ENCODE results near the gene FSTL4. TPM values are rescaled to one million over a fixed set of nuclear protein-coding genes. Genes with fewer than 3 reads are reported as not detected.

The FSTL4 gene
- total and polyA plus RNA-seq, 4 donors = 0.02 to 0.18 TPM; not detected in 2

DNA sequence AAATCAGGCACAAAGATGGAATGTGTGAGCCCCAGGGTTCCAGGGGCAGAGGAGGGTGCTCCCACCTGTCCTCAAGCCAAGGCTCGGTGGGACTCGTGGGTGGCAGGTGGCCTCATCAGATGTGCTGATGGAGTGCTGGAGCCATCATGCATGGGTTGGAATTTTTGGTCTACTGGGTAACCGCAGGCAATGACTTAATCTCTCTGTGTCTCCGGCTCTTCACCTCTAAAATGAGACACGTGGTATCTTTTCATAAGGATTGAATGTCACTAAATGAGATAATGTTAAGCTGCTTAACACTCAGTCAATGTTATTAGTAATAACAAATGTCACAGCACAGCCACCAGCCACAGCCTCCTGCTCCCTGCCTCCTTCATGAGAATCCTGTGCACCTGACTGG is 315.0 kb downstream of the FSTL4 start:
- Histone ChIP-seq H3K4me3 (ENCODE audit: low read depth in 1 of 3, low read length in 3 of 3) (no peak overlapping the region), H3K4me1 (ENCODE audit: control insufficient read depth in 4 of 4, insufficient read depth in 4 of 4, low read length in 3 of 4) (no peaks in the 10 kb centered on the region), H3K27ac (ENCODE audit: low read depth in 1 of 2, low read length in 2 of 2) (no peak overlapping the region), H3K27me3 (ENCODE audit: control insufficient read depth in 4 of 4, insufficient read depth in 4 of 4, low read length in 3 of 4) (no peaks in the 10 kb centered on the region), H3K9me3 (ENCODE audit: control insufficient read depth in 4 of 4, low read length in 3 of 4) (no peaks in the 10 kb centered on the region), H3K9ac (ENCODE audit: low read depth in 1 of 2, low read length in 2 of 2) (no peak overlapping the region), H3K36me3 (ENCODE audit: control insufficient read depth in 4 of 4, insufficient read depth in 3 of 4, low read depth in 1 of 4, low read length in 3 of 4) (no peaks in the 10 kb centered on the region)
- no peak for TF ChIP-seq JUND (IDR thresholded peaks at IDR 0.05)
- TF ChIP-seq GABPA (IDR thresholded peaks at IDR 0.05 in 1 of 2, conservative IDR thresholded peaks at IDR 0.05 in 1 of 2) = no peak
- TF ChIP-seq, protein P1, sequence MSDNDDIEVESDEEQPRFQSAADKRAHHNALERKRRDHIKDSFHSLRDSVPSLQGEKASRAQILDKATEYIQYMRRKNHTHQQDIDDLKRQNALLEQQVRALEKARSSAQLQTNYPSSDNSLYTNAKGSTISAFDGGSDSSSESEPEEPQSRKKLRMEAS (IDR thresholded peaks at IDR 0.05) = no peak
- no peak for TF ChIP-seq TAF1 (conservative IDR thresholded peaks at IDR 0.05)
- no peak for TF ChIP-seq RAD21 (IDR thresholded peaks at IDR 0.05)
- no peak for TF ChIP-seq NR2F2 (IDR thresholded peaks at IDR 0.05)
- no peak for TF ChIP-seq FOXA2 (IDR thresholded peaks at IDR 0.05)
- no peak for TF ChIP-seq FOXA1 (IDR thresholded peaks at IDR 0.05)
- no peak for TF ChIP-seq HNF4G (IDR thresholded peaks at IDR 0.05)
- TF ChIP-seq, protein P2, sequence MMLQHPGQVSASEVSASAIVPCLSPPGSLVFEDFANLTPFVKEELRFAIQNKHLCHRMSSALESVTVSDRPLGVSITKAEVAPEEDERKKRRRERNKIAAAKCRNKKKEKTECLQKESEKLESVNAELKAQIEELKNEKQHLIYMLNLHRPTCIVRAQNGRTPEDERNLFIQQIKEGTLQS (IDR thresholded peaks at IDR 0.05) = no peak
- no peak for TF ChIP-seq YY1 (IDR thresholded peaks at IDR 0.05)
- TF ChIP-seq, protein P3, sequence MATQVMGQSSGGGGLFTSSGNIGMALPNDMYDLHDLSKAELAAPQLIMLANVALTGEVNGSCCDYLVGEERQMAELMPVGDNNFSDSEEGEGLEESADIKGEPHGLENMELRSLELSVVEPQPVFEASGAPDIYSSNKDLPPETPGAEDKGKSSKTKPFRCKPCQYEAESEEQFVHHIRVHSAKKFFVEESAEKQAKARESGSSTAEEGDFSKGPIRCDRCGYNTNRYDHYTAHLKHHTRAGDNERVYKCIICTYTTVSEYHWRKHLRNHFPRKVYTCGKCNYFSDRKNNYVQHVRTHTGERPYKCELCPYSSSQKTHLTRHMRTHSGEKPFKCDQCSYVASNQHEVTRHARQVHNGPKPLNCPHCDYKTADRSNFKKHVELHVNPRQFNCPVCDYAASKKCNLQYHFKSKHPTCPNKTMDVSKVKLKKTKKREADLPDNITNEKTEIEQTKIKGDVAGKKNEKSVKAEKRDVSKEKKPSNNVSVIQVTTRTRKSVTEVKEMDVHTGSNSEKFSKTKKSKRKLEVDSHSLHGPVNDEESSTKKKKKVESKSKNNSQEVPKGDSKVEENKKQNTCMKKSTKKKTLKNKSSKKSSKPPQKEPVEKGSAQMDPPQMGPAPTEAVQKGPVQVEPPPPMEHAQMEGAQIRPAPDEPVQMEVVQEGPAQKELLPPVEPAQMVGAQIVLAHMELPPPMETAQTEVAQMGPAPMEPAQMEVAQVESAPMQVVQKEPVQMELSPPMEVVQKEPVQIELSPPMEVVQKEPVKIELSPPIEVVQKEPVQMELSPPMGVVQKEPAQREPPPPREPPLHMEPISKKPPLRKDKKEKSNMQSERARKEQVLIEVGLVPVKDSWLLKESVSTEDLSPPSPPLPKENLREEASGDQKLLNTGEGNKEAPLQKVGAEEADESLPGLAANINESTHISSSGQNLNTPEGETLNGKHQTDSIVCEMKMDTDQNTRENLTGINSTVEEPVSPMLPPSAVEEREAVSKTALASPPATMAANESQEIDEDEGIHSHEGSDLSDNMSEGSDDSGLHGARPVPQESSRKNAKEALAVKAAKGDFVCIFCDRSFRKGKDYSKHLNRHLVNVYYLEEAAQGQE (IDR thresholded peaks at IDR 0.05) = no peak
- TF ChIP-seq SP1 (IDR thresholded peaks at IDR 0.05) = no peak
- TF ChIP-seq, protein P4, sequence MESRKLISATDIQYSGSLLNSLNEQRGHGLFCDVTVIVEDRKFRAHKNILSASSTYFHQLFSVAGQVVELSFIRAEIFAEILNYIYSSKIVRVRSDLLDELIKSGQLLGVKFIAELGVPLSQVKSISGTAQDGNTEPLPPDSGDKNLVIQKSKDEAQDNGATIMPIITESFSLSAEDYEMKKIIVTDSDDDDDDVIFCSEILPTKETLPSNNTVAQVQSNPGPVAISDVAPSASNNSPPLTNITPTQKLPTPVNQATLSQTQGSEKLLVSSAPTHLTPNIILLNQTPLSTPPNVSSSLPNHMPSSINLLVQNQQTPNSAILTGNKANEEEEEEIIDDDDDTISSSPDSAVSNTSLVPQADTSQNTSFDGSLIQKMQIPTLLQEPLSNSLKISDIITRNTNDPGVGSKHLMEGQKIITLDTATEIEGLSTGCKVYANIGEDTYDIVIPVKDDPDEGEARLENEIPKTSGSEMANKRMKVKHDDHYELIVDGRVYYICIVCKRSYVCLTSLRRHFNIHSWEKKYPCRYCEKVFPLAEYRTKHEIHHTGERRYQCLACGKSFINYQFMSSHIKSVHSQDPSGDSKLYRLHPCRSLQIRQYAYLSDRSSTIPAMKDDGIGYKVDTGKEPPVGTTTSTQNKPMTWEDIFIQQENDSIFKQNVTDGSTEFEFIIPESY (IDR thresholded peaks at IDR 0.05) = no peak
- no peak for TF ChIP-seq RXRA (IDR thresholded peaks at IDR 0.05)
- no peak for TF ChIP-seq HNF4A (conservative IDR thresholded peaks at IDR 0.05)
- TF ChIP-seq, protein P5, sequence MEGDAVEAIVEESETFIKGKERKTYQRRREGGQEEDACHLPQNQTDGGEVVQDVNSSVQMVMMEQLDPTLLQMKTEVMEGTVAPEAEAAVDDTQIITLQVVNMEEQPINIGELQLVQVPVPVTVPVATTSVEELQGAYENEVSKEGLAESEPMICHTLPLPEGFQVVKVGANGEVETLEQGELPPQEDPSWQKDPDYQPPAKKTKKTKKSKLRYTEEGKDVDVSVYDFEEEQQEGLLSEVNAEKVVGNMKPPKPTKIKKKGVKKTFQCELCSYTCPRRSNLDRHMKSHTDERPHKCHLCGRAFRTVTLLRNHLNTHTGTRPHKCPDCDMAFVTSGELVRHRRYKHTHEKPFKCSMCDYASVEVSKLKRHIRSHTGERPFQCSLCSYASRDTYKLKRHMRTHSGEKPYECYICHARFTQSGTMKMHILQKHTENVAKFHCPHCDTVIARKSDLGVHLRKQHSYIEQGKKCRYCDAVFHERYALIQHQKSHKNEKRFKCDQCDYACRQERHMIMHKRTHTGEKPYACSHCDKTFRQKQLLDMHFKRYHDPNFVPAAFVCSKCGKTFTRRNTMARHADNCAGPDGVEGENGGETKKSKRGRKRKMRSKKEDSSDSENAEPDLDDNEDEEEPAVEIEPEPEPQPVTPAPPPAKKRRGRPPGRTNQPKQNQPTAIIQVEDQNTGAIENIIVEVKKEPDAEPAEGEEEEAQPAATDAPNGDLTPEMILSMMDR (IDR thresholded peaks at IDR 0.05; ENCODE audit: low read depth, low read length, missing input control) = no peak
- no peak for TF ChIP-seq EGR1 (IDR thresholded peaks at IDR 0.05; ENCODE audit: low read depth in 2 of 2)
- no peak for DNase-seq (ENCODE audit: low spot score)
- WGBS = 92% methylated on average over 5 of the region's 5 CpGs

All from liver (tissue), 9 donors.